Fibroblast of the aortic adventitia (primary cell): ENCODE measurements around the gene UQCRHL. TPM values are rescaled to one million over a fixed set of nuclear protein-coding genes. Genes with fewer than 3 reads are reported as not detected.
"Not testable (repeated sequence)": the region's sequence is repeated elsewhere in the genome, so short reads cannot be mapped to it uniquely, and the experiment has no call there.

ENCODE experiments used
- DNase-seq: peaks from one replicate; pipeline ENCODE4 v3.0.0-alpha.2; 2010; ENCODE audit warnings: low read depth
- H3K4me3 ChIP-seq: 2 replicates; pipeline ENCODE4 v1.5.1; 2011; ENCODE audit warnings: low read depth, mild to moderate bottlenecking, control low read depth, low read length, moderate library complexity
- total RNA-seq: library from RNA; depleted of rRNA; stranded (reverse); fragments of >200 nt; gene quantifications from 2 replicates; pipeline ENCODE4 v1.2.3, GENCODE V29; 2012; ENCODE audit warnings: low replicate concordance
- TF ChIP-seq, protein P1 (sequence below): IDR thresholded peaks from 2 replicates; pipeline ENCODE4 v1.5.1; 2011; ENCODE audit warnings: mild to moderate bottlenecking, low read length, control low read depth, inconsistent platforms; ENCODE audit not compliant: insufficient read depth

Gene UQCRHL
- 1.9 and 2.0 TPM in 2 replicates for total RNA-seq

GRCh38 chr1:15807549-15807948 is at the start of gene UQCRHL:
Gene UQCRHL, minus strand, starts transcription at chr1:15807649. Its CDS starts 0 bp downstream, at chr1:15807649.
- DNase-seq, H3K4me3 ChIP-seq: not testable (repeated sequence)

GRCh38 chr1:15856888-15857287 is 49.4 kb upstream of the UQCRHL start:
- DNase-seq = no peak
- TF ChIP-seq, protein P1, sequence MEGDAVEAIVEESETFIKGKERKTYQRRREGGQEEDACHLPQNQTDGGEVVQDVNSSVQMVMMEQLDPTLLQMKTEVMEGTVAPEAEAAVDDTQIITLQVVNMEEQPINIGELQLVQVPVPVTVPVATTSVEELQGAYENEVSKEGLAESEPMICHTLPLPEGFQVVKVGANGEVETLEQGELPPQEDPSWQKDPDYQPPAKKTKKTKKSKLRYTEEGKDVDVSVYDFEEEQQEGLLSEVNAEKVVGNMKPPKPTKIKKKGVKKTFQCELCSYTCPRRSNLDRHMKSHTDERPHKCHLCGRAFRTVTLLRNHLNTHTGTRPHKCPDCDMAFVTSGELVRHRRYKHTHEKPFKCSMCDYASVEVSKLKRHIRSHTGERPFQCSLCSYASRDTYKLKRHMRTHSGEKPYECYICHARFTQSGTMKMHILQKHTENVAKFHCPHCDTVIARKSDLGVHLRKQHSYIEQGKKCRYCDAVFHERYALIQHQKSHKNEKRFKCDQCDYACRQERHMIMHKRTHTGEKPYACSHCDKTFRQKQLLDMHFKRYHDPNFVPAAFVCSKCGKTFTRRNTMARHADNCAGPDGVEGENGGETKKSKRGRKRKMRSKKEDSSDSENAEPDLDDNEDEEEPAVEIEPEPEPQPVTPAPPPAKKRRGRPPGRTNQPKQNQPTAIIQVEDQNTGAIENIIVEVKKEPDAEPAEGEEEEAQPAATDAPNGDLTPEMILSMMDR = no peak
- no peak overlapping the region for H3K4me3 ChIP-seq

DNA sequence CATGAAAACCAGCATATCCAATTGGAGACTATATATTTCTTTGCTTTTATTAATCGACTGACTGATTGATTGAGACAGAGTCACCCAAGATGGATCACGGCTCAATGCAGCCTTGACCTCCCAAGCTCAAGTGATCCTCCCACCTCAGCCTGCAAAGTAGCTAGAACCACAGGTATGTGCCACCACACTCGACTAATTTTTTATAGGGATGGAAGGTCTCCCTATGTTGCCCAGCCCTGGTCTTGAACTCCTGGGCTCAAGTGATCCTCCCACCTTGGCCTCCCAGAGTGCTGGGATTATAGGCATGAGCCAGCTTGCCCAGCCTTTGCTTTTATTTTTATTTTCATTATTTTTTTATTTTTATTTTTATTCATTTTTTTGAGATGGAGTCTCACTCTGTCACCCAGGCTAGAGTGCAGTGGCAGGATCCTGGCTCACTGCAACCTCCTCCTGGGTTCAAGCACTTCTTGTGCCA is 45.4 kb upstream of the UQCRHL start:
- DNase-seq = no peak
- no peak overlapping the region for H3K4me3 ChIP-seq
- TF ChIP-seq, protein P1 = no peak

- no peak for DNase-seq
Measured at GRCh38 chr1:15852036-15852827, 44.8 kb upstream of the UQCRHL start.

GRCh38 chr1:15851210-15852035 is 44.0 kb upstream of the UQCRHL start:
- TF ChIP-seq, protein P1 = no peak
- no peak for DNase-seq
- no peak overlapping the region for H3K4me3 ChIP-seq

More at GRCh38 chr1:15852036-15852827, 44.8 kb upstream of the UQCRHL start:
- TF ChIP-seq, protein P1 = no peak
- no peak overlapping the region for H3K4me3 ChIP-seq

DNA sequence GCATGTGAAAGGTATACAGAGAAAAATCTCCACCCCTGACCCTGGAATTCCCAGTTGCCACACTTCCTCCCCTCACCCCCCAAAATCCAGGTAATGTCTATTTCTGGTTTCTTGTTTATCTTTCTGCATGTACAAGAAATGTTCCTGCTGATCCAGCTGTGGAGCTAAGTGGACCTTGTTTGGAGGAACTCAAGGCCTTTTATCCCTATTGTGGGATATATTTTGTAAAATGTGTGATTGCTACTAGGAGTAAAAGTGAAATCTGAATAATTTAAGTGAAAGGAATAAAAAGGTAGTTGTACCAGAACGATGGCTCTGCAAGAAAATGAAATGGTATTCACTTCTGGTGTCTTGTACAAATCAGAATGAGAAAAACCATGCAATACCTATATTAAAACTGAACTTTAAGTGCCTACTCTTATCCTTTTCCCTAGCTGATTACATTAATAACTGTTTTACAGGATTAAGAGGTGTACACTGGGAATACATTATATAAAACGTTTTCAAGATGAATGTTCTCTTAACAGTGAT is 43.1 kb upstream of the UQCRHL start:
- DNase-seq = no peak
- TF ChIP-seq, protein P1 = no peak
- peak overlapping the region; percentile 98 for H3K4me3 ChIP-seq
